Stimulated activated naive CD4-positive, alpha-beta T cell (primary cell): ENCODE data around the gene ZMAT3.
"Not testable (repeated sequence)": the region's sequence is repeated elsewhere in the genome, so short reads cannot be mapped to it uniquely, and the experiment has no call there.

Experiments
- DNase-seq, 6 experiments: peaks; one replicate each; lab custom pipeline; 2025; lab: John Stamatoyannopoulos, UW

Gene ZMAT3

GRCh38 chr3:179071323-179072099 is at the start of gene ZMAT3:
Gene ZMAT3, minus strand, starts transcription at chr3:179071809. Its CDS starts 4,057 bp downstream, at chr3:179067752.
- DNase-seq, result peak; percentile 74 to 83 (median 78)

GRCh38 chr3:179116816-179117215 is 45.2 kb upstream of the ZMAT3 start:
- no peak for DNase-seq

DNA sequence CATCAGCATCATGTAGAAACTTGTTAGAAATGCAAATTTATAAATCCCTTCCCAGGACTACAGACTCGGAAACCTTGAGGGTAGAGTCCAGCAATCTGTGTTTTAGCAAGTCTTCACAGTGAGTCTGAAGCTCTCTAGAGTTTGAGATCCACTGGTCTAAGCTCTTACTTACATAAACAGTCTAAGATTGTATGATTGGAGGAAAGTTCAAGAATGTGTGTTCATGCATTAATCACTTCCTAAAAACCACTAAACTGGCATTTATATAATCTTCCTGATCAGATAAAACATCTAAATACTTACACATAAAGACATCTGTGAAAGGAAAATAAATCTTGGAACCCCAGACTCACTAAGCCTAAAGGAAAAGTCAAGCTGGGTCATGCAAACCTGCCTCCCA is 43.8 kb upstream of the ZMAT3 start:
- not testable (repeated sequence) for DNase-seq

DNA sequence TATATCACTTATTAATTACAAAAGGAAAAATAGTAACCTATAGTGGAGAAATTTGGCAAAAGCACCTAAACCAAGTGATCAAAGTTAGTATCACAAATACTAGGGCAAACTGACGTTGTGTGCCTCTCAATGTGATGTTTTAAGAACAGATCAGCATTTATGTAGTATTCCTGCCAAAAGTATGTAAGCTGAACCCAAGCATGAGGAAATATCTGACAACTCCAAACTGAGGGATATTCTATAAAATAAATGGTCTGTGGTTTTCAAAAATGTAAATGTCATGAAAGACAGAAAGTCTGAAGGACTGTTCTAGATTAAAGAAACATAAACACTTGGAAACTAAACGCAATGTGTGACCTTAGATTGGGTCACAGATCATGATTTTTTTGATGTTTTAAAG is 42.3 kb upstream of the ZMAT3 start:
- DNase-seq, result no peak

DNA sequence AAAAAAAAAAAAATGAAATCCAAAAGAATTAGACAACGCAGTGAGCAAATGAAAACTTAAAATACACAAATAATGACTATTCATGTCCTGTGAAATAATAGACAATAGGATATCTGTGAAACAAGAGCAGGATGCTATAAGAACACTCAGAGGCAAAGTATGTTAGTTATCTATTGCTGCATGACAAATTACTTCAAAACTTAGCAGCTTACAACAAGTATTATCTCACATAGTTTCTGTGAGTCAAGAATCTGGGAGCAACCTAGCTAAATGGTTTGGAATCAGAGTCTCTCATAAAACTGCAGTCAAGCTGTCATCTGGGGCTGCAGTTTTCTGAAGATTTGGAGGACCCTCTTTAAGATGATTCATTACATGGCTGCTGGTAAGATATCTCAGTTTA is 36.5 kb upstream of the ZMAT3 start:
- DNase-seq, result no peak

DNA sequence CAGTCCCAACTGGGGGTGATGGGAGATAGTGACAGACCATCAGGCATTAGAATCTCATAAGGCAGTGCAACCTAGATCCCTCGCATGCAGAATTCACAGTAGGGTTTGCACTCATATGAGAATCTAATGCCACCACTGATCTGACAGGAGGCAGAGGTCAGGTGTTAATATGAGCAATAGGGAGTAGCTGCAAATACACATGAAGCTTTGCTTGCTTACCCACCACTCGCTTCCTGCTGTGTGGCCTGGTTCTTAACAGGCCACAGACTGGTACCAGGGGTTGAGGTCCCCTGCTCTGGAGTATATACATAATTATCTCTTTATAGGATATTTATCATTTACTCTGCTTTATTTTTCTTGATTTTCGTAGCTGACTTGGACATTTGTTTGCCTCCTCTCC is 36.0 kb upstream of the ZMAT3 start:
- no peak for DNase-seq

DNA sequence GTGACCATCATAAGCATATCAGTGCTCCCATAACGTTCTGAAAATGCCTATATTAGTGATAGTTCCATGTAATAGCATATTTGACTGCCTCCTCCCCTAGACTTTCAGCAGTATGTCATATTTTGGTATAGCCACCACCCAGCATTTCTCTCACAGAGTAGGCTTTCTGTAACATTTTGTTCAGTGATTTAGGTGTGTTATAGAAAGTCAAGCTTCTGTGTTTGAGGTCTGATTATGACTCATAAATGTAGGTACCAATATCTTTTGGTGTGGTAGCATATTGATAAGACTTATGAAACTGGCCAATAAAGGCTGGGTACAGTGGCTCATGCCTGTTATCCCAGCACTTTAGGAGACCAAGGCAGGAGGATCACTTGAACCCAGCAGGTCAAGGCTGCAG is 34.3 kb upstream of the ZMAT3 start:
- no peak for DNase-seq

DNA sequence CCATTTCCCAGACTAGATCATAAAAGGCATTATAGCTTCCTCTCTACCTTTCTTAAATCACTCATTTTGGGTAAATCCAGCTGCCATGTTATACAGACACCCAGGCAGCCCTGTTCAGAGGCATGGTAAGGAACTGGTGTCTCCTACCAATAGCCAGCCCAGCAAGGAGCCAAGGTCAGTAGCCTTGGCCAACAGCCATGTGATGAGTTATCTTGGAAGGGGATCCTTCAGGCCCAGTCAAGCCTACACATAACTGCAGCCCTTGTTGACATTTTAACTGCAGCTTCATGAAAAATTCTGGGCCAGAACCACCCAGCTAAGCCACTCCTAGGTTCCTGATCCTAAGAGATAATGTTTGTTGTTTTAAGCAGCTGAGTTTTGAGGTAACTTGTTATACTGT is 29.0 kb upstream of the ZMAT3 start:
- DNase-seq, result no peak

GRCh38 chr3:179098388-179099077 is 26.9 kb upstream of the ZMAT3 start:
- no peak for DNase-seq

DNA sequence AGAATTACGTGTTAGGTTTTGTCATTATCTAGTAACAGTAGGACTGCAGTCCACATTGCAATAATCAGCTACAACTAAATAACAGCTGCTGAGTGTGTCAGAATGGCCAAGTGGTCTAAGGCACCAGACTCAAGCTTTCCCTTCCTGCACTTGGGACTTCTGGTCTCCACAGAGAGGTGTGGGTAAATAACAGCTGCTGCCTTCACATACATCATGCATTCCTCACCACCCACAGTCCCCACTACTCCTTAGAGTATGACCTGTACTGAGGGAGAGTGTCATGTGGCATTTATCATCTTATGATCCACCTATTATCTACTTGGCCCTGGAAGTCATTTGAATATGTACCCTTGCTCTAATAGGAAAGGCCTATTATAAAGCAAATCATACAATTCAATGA is 22.2 kb upstream of the ZMAT3 start:
- DNase-seq, result no peak

- DNase-seq, result no peak
Observed at GRCh38 chr3:179091113-179091512, 19.5 kb upstream of the ZMAT3 start.

DNA sequence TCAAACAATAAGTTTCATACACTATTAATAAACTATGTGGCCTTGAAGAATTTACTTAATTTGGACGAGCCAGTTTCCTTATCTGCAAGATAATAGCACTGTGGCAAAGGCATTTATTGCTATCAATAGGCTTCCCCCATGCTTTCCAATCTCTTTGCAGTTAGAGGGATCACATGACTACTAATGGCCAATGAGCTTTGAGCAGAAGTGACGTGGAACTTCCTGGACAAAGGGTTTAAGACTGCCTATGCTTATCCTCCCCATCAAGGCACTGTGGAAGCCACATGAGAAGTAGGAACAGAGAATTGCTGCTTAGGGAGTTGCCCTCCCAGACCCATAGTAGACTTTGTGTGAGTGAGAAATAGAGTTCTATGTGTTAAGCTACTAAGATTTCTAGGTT is 16.7 kb upstream of the ZMAT3 start:
- no peak for DNase-seq

- no peak for DNase-seq
Observed at GRCh38 chr3:179083977-179084376, 12.4 kb upstream of the ZMAT3 start.

- no peak for DNase-seq
Observed at GRCh38 chr3:179082416-179082815, 10.8 kb upstream of the ZMAT3 start.

- DNase-seq, result no peak
Observed at GRCh38 chr3:179081885-179082284, 10.3 kb upstream of the ZMAT3 start.

- DNase-seq, result no peak
Observed at GRCh38 chr3:179079537-179079936, 7.9 kb upstream of the ZMAT3 start.

- no peak for DNase-seq
Observed at GRCh38 chr3:179076243-179077027, 4.8 kb upstream of the ZMAT3 start.

DNA sequence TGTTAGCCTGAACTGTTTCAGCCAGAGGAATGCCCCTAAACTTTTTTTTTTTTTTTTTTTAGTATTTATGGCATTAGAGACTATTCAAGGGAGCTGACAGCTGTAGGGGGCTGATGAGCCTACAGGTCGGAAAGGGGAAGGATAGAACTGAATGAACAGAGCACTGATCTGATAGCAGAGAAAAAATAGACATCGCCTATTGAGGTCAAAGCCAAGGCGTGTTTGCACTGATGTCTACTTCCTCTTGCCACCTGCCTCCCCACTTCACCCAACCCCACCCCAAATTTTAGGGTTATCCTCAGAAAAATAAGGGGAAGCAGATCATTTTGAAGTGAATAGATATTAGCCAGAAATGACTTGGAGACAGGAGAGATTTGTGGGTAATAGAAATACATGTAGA is 3.0 kb upstream of the ZMAT3 start:
- peak in 1 of 6 experiments; percentile 7 for DNase-seq

GRCh38 chr3:179073816-179074215 is 2.2 kb upstream of the ZMAT3 start:
- DNase-seq, result no peak

- DNase-seq, result peak in 5 of 6 experiments; percentile 29 to 81 (median 60)
Observed at GRCh38 chr3:179072100-179072438, 460 bp upstream of the ZMAT3 start.

DNA sequence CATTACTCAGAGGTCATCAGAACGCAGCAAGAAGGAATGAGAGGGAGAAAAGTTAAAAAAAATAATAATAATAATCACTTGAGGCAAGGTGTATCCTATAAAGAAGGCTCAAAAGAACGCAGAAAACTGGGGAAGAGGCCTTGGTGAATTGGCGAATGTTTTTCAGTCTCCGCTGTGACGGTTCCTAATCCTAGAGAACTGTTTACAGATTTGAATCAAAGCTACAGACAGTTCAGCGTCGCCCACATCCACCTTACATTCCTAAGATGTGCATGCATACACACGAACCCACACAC is 634 bp downstream of the ZMAT3 start:
- DNase-seq, result no peak

DNA sequence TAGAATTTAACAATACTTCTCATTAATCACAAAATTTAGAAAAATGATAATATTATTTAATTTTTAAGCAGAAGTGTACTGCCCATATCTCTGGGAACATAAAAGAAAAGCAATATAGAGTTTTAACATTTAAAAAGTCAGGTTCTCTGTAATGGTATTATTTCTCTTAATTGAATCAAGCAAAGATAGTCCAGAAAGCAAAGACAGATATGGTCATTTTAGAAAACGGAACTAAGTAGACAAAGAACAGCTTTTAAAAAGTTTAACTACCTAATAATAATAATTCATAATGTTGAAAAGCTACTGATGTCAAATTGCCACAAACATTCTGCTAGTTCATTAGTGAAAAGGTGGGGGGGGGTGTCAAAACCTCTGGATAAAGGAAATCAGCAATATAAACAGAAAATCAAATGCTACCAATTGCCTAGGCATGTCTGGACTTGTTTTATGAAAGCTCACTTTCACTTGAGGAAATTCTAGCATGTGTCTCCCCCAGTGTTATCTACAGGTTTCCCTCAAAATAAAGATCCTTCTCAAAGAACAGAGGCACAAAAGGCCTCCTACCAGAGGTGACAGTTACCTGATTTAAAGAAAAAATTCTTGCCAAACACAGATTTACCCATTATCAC is 1.7 kb downstream of the ZMAT3 start:
- no peak for DNase-seq
